SK-N-SH (cell line): ENCODE results near the gene CDH23. TPM values are rescaled to one million over a fixed set of nuclear protein-coding genes. Genes with fewer than 3 reads are reported as not detected.

Experiments
- CTCF ChIA-PET: fragments of 300-600, 350-600 bp; formaldehyde crosslinking; extraction: SDS; loops from one replicate; lab custom pipeline; 2021; lab: Yijun Ruan, JAX
- POLR2A ChIA-PET: fragments of 350-600 bp; sonication (Branson Sonifier 250); formaldehyde crosslinking; extraction: SDS; loops from one replicate; lab custom pipeline; 2020; ENCODE audit warnings: antibody characterized with exemption, inconsistent platforms; lab: Yijun Ruan, JAX
- DNase-seq: peaks from one replicate; pipeline ENCODE4 v3.0.0; 2012
- H2AFZ ChIP-seq: fragments of 200-600 bp; sonication (generic); 2 replicates; pipeline ENCODE4 v1.8.1; 2016; ENCODE audit warnings: antibody characterized with exemption, mild to moderate bottlenecking, low read depth
- H3F3A ChIP-seq: fragments of 200-600 bp; sonication (generic); replicated peaks from 2 replicates; pipeline ENCODE3; 2016; ENCODE audit warnings: antibody characterized with exemption, mild to moderate bottlenecking; ENCODE audit not compliant: insufficient read depth
- H3K27ac ChIP-seq, 2 experiments: fragments of 200-500 bp in 1 of 2; fragments of 200-600 bp in 1 of 2; sonication (Bioruptor generic) in 1 of 2; sonication (generic), shearing (Covaris generic) in 1 of 2; 2 replicates each; pipeline versions ENCODE4 v1.5.1 to v1.6.1; 2014 to 2016; ENCODE audit warnings: low read depth in 2 of 2, inconsistent platforms in 1 of 2, low read length in 1 of 2, mild to moderate bottlenecking in 1 of 2, mixed read lengths in 1 of 2
- H3K27me3 ChIP-seq: fragments of 200-600 bp; sonication (generic), shearing (Covaris generic); 2 replicates; pipeline ENCODE4 v1.6.1; 2016; ENCODE audit warnings: mixed run types; ENCODE audit not compliant: insufficient read depth
- H3K36me3 ChIP-seq, 2 experiments: fragments of 200-500 bp in 1 of 2; fragments of 200-600 bp in 1 of 2; sonication (Bioruptor generic) in 1 of 2; sonication (generic) in 1 of 2; replicated peaks in 1 of 2; 2 replicates each; pipeline versions ENCODE3 to v1.5.1; 2014 to 2016; ENCODE audit warnings: low read length in 1 of 2, mild to moderate bottlenecking in 1 of 2; ENCODE audit not compliant: insufficient read depth in 2 of 2, control insufficient read depth in 1 of 2
- H3K4me1 ChIP-seq, 2 experiments: fragments of 200-500 bp in 1 of 2; fragments of 200-600 bp in 1 of 2; sonication (Bioruptor generic) in 1 of 2; sonication (generic), shearing (Covaris generic) in 1 of 2; 2 replicates each; pipeline versions ENCODE4 v1.5.1 to v1.6.1; 2014 to 2016; ENCODE audit warnings: low read depth in 1 of 2, low read length in 1 of 2, mixed run types in 1 of 2; ENCODE audit not compliant: insufficient read depth in 2 of 2, control insufficient read depth in 1 of 2
- H3K4me2 ChIP-seq: fragments of 200-600 bp; sonication (generic), shearing (Covaris generic); 2 replicates; pipeline ENCODE4 v1.6.1; 2017; ENCODE audit warnings: mixed run types
- H3K4me3 ChIP-seq, 2 experiments: fragments of 200-500 bp in 1 of 2; fragments of 200-600 bp in 1 of 2; sonication (Bioruptor generic) in 1 of 2; sonication (generic), shearing (Covaris generic) in 1 of 2; 2 replicates each; pipeline versions ENCODE4 v1.5.1 to v1.8.1; 2014 to 2016; ENCODE audit warnings: low read depth in 2 of 2, inconsistent platforms in 1 of 2, low read length in 1 of 2, mild to moderate bottlenecking in 1 of 2, mixed read lengths in 1 of 2, moderate library complexity in 1 of 2
- H3K79me2 ChIP-seq: fragments of 200-600 bp; sonication (generic); 2 replicates; pipeline ENCODE4 v1.8.1; 2017; ENCODE audit warnings: mild to moderate bottlenecking; ENCODE audit not compliant: insufficient read depth
- H3K9ac ChIP-seq: fragments of 200-600 bp; sonication (generic); 2 replicates; pipeline ENCODE4 v1.6.1; 2017; ENCODE audit warnings: mixed run types
- H3K9me2 ChIP-seq: fragments of 200-600 bp; sonication (generic); 2 replicates; pipeline ENCODE4 v1.6.1; 2017; ENCODE audit warnings: mixed run types
- H3K9me3 ChIP-seq: fragments of 200-600 bp; sonication (generic); 2 replicates; pipeline ENCODE4 v1.6.1; 2017; ENCODE audit warnings: mixed run types, mild to moderate bottlenecking, moderate library complexity
- H4K20me1 ChIP-seq: fragments of 200-600 bp; sonication (generic); 2 replicates; pipeline ENCODE4 v1.6.1; 2017; ENCODE audit warnings: mild to moderate bottlenecking, mixed run types; ENCODE audit not compliant: insufficient read depth
- CHD2 ChIP-seq: fragments of 150-350 bp; IDR thresholded peaks from 2 replicates; pipeline ENCODE4 v1.6.1; 2018; ENCODE audit warnings: low read length; ENCODE audit not compliant: partially characterized antibody
- ELF1 ChIP-seq: IDR thresholded peaks from 2 replicates; pipeline ENCODE4 v1.4.0; 2012
- FOXM1 ChIP-seq: IDR thresholded peaks from 2 replicates; pipeline ENCODE4 v1.4.0; 2012; ENCODE audit warnings: low read depth, mild to moderate bottlenecking
- GATA2 ChIP-seq: sonication (generic); formaldehyde crosslinking; IDR thresholded peaks from 2 replicates; pipeline ENCODE4 v1.5.0; 2020; ENCODE audit warnings: mild to moderate bottlenecking, missing genetic modification reagents
- MXI1 ChIP-seq: IDR thresholded peaks from 2 replicates; pipeline ENCODE4 v1.6.1; 2012; ENCODE audit warnings: mild to moderate bottlenecking, low read depth, low read length, improper control_type of control experiment
- SIN3A ChIP-seq: IDR thresholded peaks from 2 replicates; pipeline ENCODE4 v1.6.1; 2012; ENCODE audit warnings: low read depth, mild to moderate bottlenecking, low read length, moderate library complexity, borderline replicate concordance
- TAF1 ChIP-seq: IDR thresholded peaks from 2 replicates; pipeline ENCODE4 v1.6.1; 2012; ENCODE audit warnings: low read depth, mild to moderate bottlenecking, low read length, moderate library complexity, borderline replicate concordance
- TCF12 ChIP-seq: IDR thresholded peaks from 2 replicates; pipeline ENCODE4 v1.4.0; 2012
- USF2 ChIP-seq: fragments of 150-350 bp; IDR thresholded peaks from 2 replicates; pipeline ENCODE4 v1.6.1; 2017; ENCODE audit warnings: antibody characterized with exemption, low read length, low read depth, borderline replicate concordance
- WGBS: methylation state at CpG from one replicate; pipeline ENCODE4 v1.1.6; 2017; ENCODE audit warnings: low lambda C conversion rate; 5-methylcytosine and 5-hydroxymethylcytosine counted together
- polyA plus RNA-seq, 3 experiments: library from polyadenylated mRNA; depleted of rRNA; stranded (reverse); fragments of >200 nt; gene quantifications; 2 replicates each; pipeline ENCODE4 v1.2.3, GENCODE V29; 2012
- TF ChIP-seq, protein P1 (sequence below): IDR thresholded peaks from 2 replicates; pipeline ENCODE4 v1.6.1; 2012; ENCODE audit warnings: mild to moderate bottlenecking, low read depth, low read length, moderate library complexity
- TF ChIP-seq, protein P2 (sequence below): IDR thresholded peaks from 2 replicates; pipeline ENCODE4; 2012
- TF ChIP-seq, protein P3 (sequence below): IDR thresholded peaks from 2 replicates; pipeline ENCODE4 v1.4.0; 2012; ENCODE audit warnings: low read depth
- TF ChIP-seq, protein P4 (sequence below): IDR thresholded peaks from 2 replicates; pipeline ENCODE4 v1.4.0; 2012; ENCODE audit warnings: low read depth, borderline replicate concordance

Gene CDH23
- polyA plus RNA-seq, 1 of the 3 experiments (the other 2 are of a cell fraction): 0.03 TPM

GRCh38 chr10:71691405-71691804, 294.7 kb downstream of the CDH23 start:
- no peaks in the 10 kb centered on the region for H3K9me3 ChIP-seq
- no peak overlapping the region for H3K9ac ChIP-seq
- no peaks in the 10 kb centered on the region for H3K79me2 ChIP-seq
- 92% methylated on average over 2 of the region's 2 CpGs for WGBS
- no peak overlapping the region for H2AFZ ChIP-seq
- H3K27ac ChIP-seq: no peak overlapping the region
- no peak overlapping the region for H3K4me2 ChIP-seq
- DNase-seq: no peak
- H3K9me2 ChIP-seq: no peaks in the 10 kb centered on the region
- CTCF ChIA-PET: interaction anchor here (1.0 to 5.1 kb wide), 5 partner anchors 8 to 82 kb away, joined by 3 to 29 read pairs (median 4); no protein-coding TSS in a partner anchor
- no peaks in the 10 kb centered on the region for H4K20me1 ChIP-seq
- no peak for TF ChIP-seq ELF1
- TF ChIP-seq, protein P1, sequence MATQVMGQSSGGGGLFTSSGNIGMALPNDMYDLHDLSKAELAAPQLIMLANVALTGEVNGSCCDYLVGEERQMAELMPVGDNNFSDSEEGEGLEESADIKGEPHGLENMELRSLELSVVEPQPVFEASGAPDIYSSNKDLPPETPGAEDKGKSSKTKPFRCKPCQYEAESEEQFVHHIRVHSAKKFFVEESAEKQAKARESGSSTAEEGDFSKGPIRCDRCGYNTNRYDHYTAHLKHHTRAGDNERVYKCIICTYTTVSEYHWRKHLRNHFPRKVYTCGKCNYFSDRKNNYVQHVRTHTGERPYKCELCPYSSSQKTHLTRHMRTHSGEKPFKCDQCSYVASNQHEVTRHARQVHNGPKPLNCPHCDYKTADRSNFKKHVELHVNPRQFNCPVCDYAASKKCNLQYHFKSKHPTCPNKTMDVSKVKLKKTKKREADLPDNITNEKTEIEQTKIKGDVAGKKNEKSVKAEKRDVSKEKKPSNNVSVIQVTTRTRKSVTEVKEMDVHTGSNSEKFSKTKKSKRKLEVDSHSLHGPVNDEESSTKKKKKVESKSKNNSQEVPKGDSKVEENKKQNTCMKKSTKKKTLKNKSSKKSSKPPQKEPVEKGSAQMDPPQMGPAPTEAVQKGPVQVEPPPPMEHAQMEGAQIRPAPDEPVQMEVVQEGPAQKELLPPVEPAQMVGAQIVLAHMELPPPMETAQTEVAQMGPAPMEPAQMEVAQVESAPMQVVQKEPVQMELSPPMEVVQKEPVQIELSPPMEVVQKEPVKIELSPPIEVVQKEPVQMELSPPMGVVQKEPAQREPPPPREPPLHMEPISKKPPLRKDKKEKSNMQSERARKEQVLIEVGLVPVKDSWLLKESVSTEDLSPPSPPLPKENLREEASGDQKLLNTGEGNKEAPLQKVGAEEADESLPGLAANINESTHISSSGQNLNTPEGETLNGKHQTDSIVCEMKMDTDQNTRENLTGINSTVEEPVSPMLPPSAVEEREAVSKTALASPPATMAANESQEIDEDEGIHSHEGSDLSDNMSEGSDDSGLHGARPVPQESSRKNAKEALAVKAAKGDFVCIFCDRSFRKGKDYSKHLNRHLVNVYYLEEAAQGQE: no peak
- no peak for TF ChIP-seq FOXM1
- TF ChIP-seq, protein P2, sequence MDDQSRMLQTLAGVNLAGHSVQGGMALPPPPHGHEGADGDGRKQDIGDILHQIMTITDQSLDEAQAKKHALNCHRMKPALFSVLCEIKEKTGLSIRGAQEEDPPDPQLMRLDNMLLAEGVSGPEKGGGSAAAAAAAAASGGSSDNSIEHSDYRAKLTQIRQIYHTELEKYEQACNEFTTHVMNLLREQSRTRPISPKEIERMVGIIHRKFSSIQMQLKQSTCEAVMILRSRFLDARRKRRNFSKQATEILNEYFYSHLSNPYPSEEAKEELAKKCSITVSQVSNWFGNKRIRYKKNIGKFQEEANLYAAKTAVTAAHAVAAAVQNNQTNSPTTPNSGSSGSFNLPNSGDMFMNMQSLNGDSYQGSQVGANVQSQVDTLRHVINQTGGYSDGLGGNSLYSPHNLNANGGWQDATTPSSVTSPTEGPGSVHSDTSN: no peak
- TF ChIP-seq TCF12: no peak
- TF ChIP-seq, protein P3, sequence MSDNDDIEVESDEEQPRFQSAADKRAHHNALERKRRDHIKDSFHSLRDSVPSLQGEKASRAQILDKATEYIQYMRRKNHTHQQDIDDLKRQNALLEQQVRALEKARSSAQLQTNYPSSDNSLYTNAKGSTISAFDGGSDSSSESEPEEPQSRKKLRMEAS: no peak
- TF ChIP-seq GATA2 (CRISPR knock-in tag): no peak
- no peak for TF ChIP-seq USF2
- peaks cover 3% of the 10 kb centered on the region for H3F3A ChIP-seq
- POLR2A ChIA-PET: no interaction called here
- H3K4me1 ChIP-seq: no peaks in the 10 kb centered on the region; a peak in 1 of 4 replicates
- no peaks in the 10 kb centered on the region for H3K36me3 ChIP-seq
- no peaks in the 10 kb centered on the region for H3K27me3 ChIP-seq
- no peak overlapping the region for H3K4me3 ChIP-seq

GRCh38 chr10:71692598-71693306, 296.0 kb downstream of the CDH23 start:
- Histone ChIP-seq H3K9ac (no peak overlapping the region), H4K20me1 (no peaks in the 10 kb centered on the region), H3K79me2 (no peaks in the 10 kb centered on the region), H3K9me2 (no peaks in the 10 kb centered on the region), H2AFZ (no peak overlapping the region), H3K9me3 (no peaks in the 10 kb centered on the region), H3K36me3 (no peaks in the 10 kb centered on the region), H3K4me1 (no peaks in the 10 kb centered on the region; a peak in 1 of 4 replicates), H3K27me3 (no peaks in the 10 kb centered on the region), H3F3A (peaks cover 3% of the 10 kb centered on the region), H3K4me3 (no peak overlapping the region), H3K27ac (no peak overlapping the region), H3K4me2 (no peak overlapping the region)
- CTCF ChIA-PET: interaction anchor here (0.7 to 5.1 kb wide), 9 partner anchors 15 to 378 kb away, joined by 3 to 29 read pairs (median 4); no protein-coding TSS in a partner anchor
- 44% methylated on average over 7 of the region's 7 CpGs for WGBS
- no peak for DNase-seq
- POLR2A ChIA-PET: no interaction called here
- TF ChIP-seq TAF1 (no peak), USF2 (no peak), SIN3A (no peak), MXI1 (no peak), CHD2 (no peak), ELF1 (no peak)
- TF ChIP-seq, protein P4, sequence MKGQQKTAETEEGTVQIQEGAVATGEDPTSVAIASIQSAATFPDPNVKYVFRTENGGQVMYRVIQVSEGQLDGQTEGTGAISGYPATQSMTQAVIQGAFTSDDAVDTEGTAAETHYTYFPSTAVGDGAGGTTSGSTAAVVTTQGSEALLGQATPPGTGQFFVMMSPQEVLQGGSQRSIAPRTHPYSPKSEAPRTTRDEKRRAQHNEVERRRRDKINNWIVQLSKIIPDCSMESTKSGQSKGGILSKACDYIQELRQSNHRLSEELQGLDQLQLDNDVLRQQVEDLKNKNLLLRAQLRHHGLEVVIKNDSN: no peak
